SU-DHL-6 (cell line): ENCODE results near the gene RPS3.

Experiments used
- H2AFZ ChIP-seq: fragments of 200-600 bp; sonication (generic); 2 replicates; pipeline ENCODE4 v1.6.1; 2014; ENCODE audit warnings: low read depth, mild to moderate bottlenecking, moderate library complexity, mixed read lengths, antibody characterized with exemption, low read length; ENCODE audit not compliant: severe bottlenecking
- H3F3A ChIP-seq: fragments of 200-600 bp; shearing (Covaris generic); 2 replicates; pipeline ENCODE4 v1.6.0; 2016; ENCODE audit warnings: antibody characterized with exemption, mild to moderate bottlenecking; ENCODE audit not compliant: insufficient read depth
- H3K27ac ChIP-seq: fragments of 200-600 bp; sonication (generic); 2 replicates; pipeline ENCODE4 v1.5.1; 2016; ENCODE audit warnings: low read depth, mild to moderate bottlenecking, low read length, moderate library complexity, mixed read lengths
- H3K27me3 ChIP-seq: fragments of 200-600 bp; sonication (generic), shearing (Covaris generic); 2 replicates; pipeline ENCODE4 v1.6.0; 2014; ENCODE audit warnings: mild to moderate bottlenecking, low read length
- H3K36me3 ChIP-seq: fragments of 200-600 bp; sonication (generic); 2 replicates; pipeline ENCODE4 v1.6.1; 2014; ENCODE audit warnings: mild to moderate bottlenecking, low read length, mixed read lengths
- H3K4me2 ChIP-seq: fragments of 300-600, 200-600 bp; shearing (Covaris generic), sonication (generic); 2 replicates; pipeline ENCODE4 v1.6.0; 2014; ENCODE audit warnings: low read length, low read depth, mild to moderate bottlenecking; ENCODE audit not compliant: poor library complexity, severe bottlenecking
- H3K4me3 ChIP-seq: fragments of 200-600 bp; sonication (generic); 2 replicates; pipeline ENCODE4 v1.5.1; 2014; ENCODE audit warnings: antibody characterized with exemption, low read length, mild to moderate bottlenecking, mixed read lengths; ENCODE audit not compliant: insufficient read depth, poor library complexity, severe bottlenecking
- H3K79me2 ChIP-seq: fragments of 200-600 bp; sonication (generic); 2 replicates; pipeline ENCODE4 v1.6.1; 2014; ENCODE audit warnings: mild to moderate bottlenecking, low read length, moderate library complexity; ENCODE audit not compliant: insufficient read depth
- H3K9ac ChIP-seq: fragments of 200-600 bp; sonication (generic); 2 replicates; pipeline ENCODE4 v1.7.0; 2014; ENCODE audit warnings: mild to moderate bottlenecking, low read length
- H3K9me2 ChIP-seq: fragments of 200-600 bp; sonication (generic); replicated peaks from 2 replicates; pipeline ENCODE4 v1.6.1; 2014; ENCODE audit warnings: low read length; ENCODE audit not compliant: insufficient read depth
- H3K9me3 ChIP-seq: fragments of 200-600 bp; sonication (generic); 2 replicates; pipeline ENCODE4 v1.6.1; 2014; ENCODE audit warnings: low read length, mixed read lengths; ENCODE audit not compliant: insufficient read depth
- H4K20me1 ChIP-seq: fragments of 200-600 bp; sonication (generic); 2 replicates; pipeline ENCODE4 v1.6.1; 2014; ENCODE audit warnings: low read depth, mild to moderate bottlenecking, antibody characterized with exemption, low read length, moderate library complexity, mixed read lengths
- EZH2phosphoT487 ChIP-seq: fragments of 200-600 bp; sonication (generic), shearing (Covaris generic); conservative IDR thresholded peaks from 2 replicates; pipeline ENCODE4 v1.6.1; 2018; ENCODE audit warnings: mild to moderate bottlenecking, antibody characterized with exemption, low read length, moderate library complexity, mixed read lengths
- TF ChIP-seq, protein P1 (sequence below): fragments of 200-600 bp; sonication (generic); IDR thresholded peaks from one replicate; pipeline ENCODE4 v1.5.1; 2017; ENCODE audit warnings: antibody characterized with exemption, mild to moderate bottlenecking, low read length, moderate library complexity; ENCODE audit not compliant: insufficient read depth, poor library complexity, severe bottlenecking

RPS3 gene

DNA sequence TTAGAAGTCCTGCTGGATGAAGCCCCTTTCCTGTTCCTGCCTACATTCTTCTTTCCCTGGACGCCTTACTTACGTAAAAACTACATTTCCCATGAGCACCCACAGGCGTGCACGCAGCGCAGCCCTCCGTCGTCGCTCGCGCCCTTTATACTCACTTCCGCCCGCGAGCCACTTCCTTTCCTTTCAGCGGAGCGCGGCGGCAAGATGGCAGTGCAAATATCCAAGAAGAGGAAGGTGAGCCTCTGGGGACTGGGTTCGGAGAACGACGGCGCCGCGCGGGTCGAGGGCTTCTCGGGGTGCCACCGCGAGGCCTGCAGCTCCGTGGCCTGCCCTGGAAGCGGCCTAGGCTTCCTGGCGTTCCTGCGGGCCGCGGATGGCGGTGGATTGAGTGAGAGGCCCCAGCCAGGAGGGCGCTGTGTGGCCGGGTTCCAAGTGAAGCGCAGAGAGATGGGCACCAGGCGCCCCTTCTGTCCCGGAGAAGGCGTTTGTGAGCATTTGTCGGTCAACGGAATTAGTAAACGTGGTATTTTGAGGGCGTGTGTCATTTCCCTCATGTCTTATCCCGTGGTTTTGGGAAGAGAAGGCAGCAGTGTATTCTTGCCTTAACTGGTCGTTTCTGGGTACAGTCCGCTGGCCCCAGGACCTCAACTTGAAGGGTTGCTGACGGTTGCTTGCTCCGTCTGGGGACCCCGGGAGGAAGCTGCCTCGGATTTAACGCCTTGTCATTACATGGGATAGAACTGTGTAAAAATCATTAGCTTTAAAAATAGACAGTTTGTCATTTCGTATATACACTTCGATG, at the start of gene RPS3:
Gene RPS3 (plus strand): TSS at position 175 of the 802 bp plus-strand sequence. CDS start 30 bp downstream, at position 205.
- H3K9me2 ChIP-seq: no peaks in the 10 kb centered on the region
- peak within 1 kb of the TSS; percentile 89 for H3K9ac ChIP-seq
- H4K20me1 ChIP-seq: peaks cover 36% of the 10 kb centered on the region
- H3K27me3 ChIP-seq: no peaks in the 10 kb centered on the region
- H3K9me3 ChIP-seq: no peaks in the 10 kb centered on the region
- peaks cover 46% of the 10 kb centered on the region for H3F3A ChIP-seq
- H2AFZ ChIP-seq: peak within 1 kb of the TSS; percentile 80
- peak within 1 kb of the TSS; percentile 77 for H3K4me2 ChIP-seq
- H3K79me2 ChIP-seq: peaks cover 44% of the 10 kb centered on the region
- peak within 1 kb of the TSS; percentile 84 for H3K27ac ChIP-seq
- TF ChIP-seq EZH2phosphoT487: no peak
- TF ChIP-seq, protein P1, sequence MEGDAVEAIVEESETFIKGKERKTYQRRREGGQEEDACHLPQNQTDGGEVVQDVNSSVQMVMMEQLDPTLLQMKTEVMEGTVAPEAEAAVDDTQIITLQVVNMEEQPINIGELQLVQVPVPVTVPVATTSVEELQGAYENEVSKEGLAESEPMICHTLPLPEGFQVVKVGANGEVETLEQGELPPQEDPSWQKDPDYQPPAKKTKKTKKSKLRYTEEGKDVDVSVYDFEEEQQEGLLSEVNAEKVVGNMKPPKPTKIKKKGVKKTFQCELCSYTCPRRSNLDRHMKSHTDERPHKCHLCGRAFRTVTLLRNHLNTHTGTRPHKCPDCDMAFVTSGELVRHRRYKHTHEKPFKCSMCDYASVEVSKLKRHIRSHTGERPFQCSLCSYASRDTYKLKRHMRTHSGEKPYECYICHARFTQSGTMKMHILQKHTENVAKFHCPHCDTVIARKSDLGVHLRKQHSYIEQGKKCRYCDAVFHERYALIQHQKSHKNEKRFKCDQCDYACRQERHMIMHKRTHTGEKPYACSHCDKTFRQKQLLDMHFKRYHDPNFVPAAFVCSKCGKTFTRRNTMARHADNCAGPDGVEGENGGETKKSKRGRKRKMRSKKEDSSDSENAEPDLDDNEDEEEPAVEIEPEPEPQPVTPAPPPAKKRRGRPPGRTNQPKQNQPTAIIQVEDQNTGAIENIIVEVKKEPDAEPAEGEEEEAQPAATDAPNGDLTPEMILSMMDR: no peak
- H3K4me3 ChIP-seq: peak within 1 kb of the TSS; percentile 78
- peaks cover 37% of the 10 kb centered on the region for H3K36me3 ChIP-seq

DNA sequence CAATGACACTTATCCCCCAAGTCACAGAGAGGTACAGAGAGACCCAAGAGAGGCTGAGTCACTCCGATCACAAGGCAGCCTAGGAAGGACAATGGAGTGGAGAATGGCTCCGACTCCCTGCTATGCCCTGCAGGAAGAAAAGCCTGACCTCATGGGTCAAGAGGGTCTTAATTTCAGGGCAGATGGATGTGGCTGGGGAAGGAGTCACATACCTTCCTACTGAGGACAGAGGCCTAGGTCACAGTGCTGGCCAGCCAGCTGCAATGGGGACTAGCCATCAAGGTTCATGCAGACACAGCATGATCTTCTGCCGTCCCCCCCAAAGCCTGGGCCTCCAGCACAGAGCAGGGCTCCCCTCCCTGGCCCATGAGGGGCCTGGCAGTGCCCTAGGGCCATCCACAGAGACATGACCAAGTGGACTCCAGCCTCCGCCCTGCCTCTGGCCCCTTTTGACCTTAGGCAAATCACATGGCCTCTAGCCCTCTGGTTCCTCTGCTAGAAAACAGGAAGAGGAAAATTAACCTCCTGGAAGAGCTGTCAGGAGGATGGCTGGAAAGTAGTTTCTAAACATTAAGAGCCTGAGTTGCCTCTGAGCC, 49.7 kb upstream of the RPS3 start:
- no peaks in the 10 kb centered on the region for H3K79me2 ChIP-seq
- no peak overlapping the region for H3K4me2 ChIP-seq
- H3K9ac ChIP-seq: no peak overlapping the region
- no peaks in the 10 kb centered on the region for H3K36me3 ChIP-seq
- no peak overlapping the region for H3K4me3 ChIP-seq
- no peak overlapping the region for H3K27ac ChIP-seq
- H3K9me2 ChIP-seq: no peaks in the 10 kb centered on the region
- no peaks in the 10 kb centered on the region for H4K20me1 ChIP-seq
- H2AFZ ChIP-seq: no peak overlapping the region
- no peaks in the 10 kb centered on the region for H3F3A ChIP-seq
- H3K27me3 ChIP-seq: no peaks in the 10 kb centered on the region
- no peak for TF ChIP-seq EZH2phosphoT487
- TF ChIP-seq, protein P1: no peak
- H3K9me3 ChIP-seq: no peaks in the 10 kb centered on the region

DNA sequence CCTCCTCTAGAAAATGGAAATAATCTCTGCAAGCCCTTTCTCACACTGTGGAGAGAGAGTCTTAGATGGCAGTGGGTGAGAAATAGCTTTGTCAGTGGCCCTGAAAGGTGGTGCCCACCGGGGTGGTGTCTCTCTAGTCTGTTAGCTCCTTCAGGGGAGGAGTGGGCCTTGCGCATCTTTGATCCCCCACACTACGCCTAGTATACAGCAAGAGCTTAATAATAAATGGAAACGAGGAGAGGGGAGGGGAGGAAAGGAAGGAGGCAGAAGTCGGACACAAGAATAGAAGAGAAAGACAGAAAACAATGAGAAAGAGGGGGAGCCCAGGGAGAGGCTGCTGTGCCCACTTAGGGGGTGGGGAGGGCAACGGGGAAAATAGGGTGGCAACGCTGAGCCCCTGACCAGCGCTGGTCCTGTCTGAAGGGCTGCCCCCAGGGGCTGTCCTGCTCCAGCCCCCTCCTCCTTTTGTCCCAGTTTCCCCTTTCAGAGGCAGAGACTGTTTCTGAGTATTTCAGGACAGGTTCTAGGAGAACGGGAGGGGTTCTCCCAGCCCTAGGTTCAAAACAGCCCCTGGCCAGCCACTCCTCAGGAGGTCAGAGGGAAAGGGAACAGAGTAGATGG, 49.1 kb upstream of the RPS3 start:
- TF ChIP-seq EZH2phosphoT487: no peak
- TF ChIP-seq, protein P1: no peak
- no peak overlapping the region for H3K4me3 ChIP-seq
- no peaks in the 10 kb centered on the region for H3K36me3 ChIP-seq
- H2AFZ ChIP-seq: no peak overlapping the region
- H3K27me3 ChIP-seq: no peaks in the 10 kb centered on the region
- no peak overlapping the region for H3K27ac ChIP-seq
- no peak overlapping the region for H3K4me2 ChIP-seq
- no peaks in the 10 kb centered on the region for H4K20me1 ChIP-seq
- H3K9me2 ChIP-seq: no peaks in the 10 kb centered on the region
- H3K9ac ChIP-seq: no peak overlapping the region
- H3F3A ChIP-seq: no peaks in the 10 kb centered on the region
- no peaks in the 10 kb centered on the region for H3K79me2 ChIP-seq
- H3K9me3 ChIP-seq: no peaks in the 10 kb centered on the region
